Parathyroid adenoma (tissue), 2 donors: ENCODE data around the gene BTBD1.
"Not testable (repeated sequence)": the region's sequence is repeated elsewhere in the genome, so short reads cannot be mapped to it uniquely, and the experiment has no call there.

Experiments used
- H2AFZ ChIP-seq: fragments of 300-600 bp; sonication (generic); one replicate; pipeline ENCODE4 v1.7.0; 2017; ENCODE audit warnings: antibody characterized with exemption, mild to moderate bottlenecking
- H3K27ac ChIP-seq: fragments of 300-600 bp; sonication (generic); one replicate; pipeline ENCODE4 v1.7.0; 2017
- H3K27me3 ChIP-seq: fragments of 300-600 bp; sonication (generic); one replicate; pipeline ENCODE4 v1.7.0; 2017; ENCODE audit warnings: low read length; ENCODE audit not compliant: control insufficient read depth, insufficient read depth
- H3K36me3 ChIP-seq: fragments of 300-600 bp; sonication (generic); one replicate; pipeline ENCODE4 v1.7.0; 2017; ENCODE audit warnings: low read length; ENCODE audit not compliant: control insufficient read depth, insufficient read depth
- H3K4me1 ChIP-seq: fragments of 300-600 bp; sonication (generic); one replicate; pipeline ENCODE4 v1.7.0; 2017; ENCODE audit warnings: control low read depth
- H3K4me2 ChIP-seq: fragments of 300-600 bp; sonication (generic); one replicate; pipeline ENCODE4 v1.7.0; 2017; ENCODE audit warnings: low read length
- H3K4me3 ChIP-seq: fragments of 300-600 bp; sonication (generic); one replicate; pipeline ENCODE4 v1.7.0; 2017; ENCODE audit warnings: low read depth, low read length
- H3K79me2 ChIP-seq: fragments of 300-600 bp; sonication (generic); one replicate; pipeline ENCODE4 v1.7.0; 2017; ENCODE audit warnings: control low read depth
- H3K9ac ChIP-seq: fragments of 300-600 bp; sonication (generic); one replicate; pipeline ENCODE4 v1.7.0; 2017; ENCODE audit warnings: mild to moderate bottlenecking
- H3K9me3 ChIP-seq: fragments of 300-600 bp; sonication (generic); one replicate; pipeline ENCODE4 v1.7.0; 2017; ENCODE audit warnings: low read length; ENCODE audit not compliant: control insufficient read depth
- TF ChIP-seq, protein P1 (sequence below): fragments of 300-600 bp; sonication (generic); IDR thresholded peaks from one replicate; pipeline ENCODE4 v1.7.0; 2017; ENCODE audit warnings: antibody characterized with exemption, mild to moderate bottlenecking
- donor health status: primary hyperparathyroidism.

BTBD1 gene

DNA sequence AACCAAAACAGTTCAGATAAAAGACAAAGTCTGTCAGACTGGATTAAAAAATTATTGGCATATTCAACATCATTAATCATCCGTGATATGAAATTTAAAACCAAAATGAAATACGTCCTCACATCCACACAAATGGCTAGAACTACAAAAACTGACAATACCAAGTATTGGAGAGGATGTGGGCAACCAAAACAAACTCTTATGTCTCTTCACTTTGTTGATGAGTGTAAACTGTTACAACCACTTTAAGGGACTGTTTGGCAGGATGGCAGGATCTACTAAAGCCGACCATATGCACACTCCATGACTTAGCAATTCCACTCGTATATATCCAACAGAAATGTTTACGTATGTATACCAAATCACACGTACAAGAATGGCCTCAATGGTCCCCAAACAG is 30.8 kb downstream of the BTBD1 start:
- H3K27ac ChIP-seq = no peak overlapping the region
- no peaks in the 10 kb centered on the region for H3K9me3 ChIP-seq
- H3K27me3 ChIP-seq = no peaks in the 10 kb centered on the region
- H3K79me2 ChIP-seq = peaks cover 10% of the 10 kb centered on the region
- H3K4me1 ChIP-seq = no peaks in the 10 kb centered on the region
- H3K9ac ChIP-seq = no peak overlapping the region
- TF ChIP-seq, protein P1, sequence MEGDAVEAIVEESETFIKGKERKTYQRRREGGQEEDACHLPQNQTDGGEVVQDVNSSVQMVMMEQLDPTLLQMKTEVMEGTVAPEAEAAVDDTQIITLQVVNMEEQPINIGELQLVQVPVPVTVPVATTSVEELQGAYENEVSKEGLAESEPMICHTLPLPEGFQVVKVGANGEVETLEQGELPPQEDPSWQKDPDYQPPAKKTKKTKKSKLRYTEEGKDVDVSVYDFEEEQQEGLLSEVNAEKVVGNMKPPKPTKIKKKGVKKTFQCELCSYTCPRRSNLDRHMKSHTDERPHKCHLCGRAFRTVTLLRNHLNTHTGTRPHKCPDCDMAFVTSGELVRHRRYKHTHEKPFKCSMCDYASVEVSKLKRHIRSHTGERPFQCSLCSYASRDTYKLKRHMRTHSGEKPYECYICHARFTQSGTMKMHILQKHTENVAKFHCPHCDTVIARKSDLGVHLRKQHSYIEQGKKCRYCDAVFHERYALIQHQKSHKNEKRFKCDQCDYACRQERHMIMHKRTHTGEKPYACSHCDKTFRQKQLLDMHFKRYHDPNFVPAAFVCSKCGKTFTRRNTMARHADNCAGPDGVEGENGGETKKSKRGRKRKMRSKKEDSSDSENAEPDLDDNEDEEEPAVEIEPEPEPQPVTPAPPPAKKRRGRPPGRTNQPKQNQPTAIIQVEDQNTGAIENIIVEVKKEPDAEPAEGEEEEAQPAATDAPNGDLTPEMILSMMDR = no peak
- H2AFZ ChIP-seq = no peak overlapping the region
- no peak overlapping the region for H3K4me2 ChIP-seq
- no peaks in the 10 kb centered on the region for H3K36me3 ChIP-seq
- H3K4me3 ChIP-seq = no peak overlapping the region

DNA sequence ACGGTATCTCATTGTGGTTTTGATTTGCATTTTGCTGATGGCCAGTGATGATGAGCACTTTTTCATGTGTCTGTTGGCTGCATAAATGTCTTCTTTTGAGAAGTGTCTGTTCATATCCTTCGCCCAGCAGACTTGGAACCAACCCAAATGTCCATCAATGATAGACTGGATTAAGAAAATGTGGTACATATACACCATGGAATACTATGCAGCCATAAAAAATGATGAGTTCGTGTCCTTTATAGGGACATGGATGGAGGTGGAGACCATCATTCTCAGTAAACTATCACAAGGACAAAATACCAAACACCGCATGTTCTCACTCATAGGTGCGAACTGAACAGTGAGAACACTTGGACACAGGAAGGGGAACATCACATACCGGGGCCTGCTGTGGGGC is 35.8 kb downstream of the BTBD1 start:
- H3K4me2 ChIP-seq, H3K4me1 ChIP-seq, H3K36me3 ChIP-seq, H3K9ac ChIP-seq, H3K27ac ChIP-seq, H3K9me3 ChIP-seq, H3K4me3 ChIP-seq, H3K27me3 ChIP-seq, H2AFZ ChIP-seq: not testable (repeated sequence)
- H3K79me2 ChIP-seq = peaks cover 13% of the 10 kb centered on the region

DNA sequence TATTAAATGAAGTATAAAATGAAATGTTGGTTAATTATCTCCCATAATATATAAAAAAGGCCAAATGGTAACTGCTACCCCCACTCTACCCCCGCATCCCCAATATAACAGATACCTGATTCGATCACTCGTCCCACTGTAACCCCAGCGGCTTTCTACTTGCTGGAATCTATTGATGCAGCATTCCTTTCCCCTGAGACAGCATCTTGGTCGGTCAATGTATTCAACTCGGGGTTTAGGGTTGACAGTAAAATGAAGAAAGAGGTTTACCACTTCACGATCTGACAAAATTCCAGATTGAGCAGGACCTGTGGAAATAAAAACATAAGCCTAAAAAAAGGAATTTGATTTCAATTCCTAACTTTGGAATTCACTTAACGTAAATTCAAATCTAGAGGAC is 37.0 kb downstream of the BTBD1 start:
- TF ChIP-seq, protein P1 = no peak
- H3K9ac ChIP-seq = no peak overlapping the region
- no peaks in the 10 kb centered on the region for H3K27me3 ChIP-seq
- H2AFZ ChIP-seq = no peak overlapping the region
- H3K27ac ChIP-seq = no peak overlapping the region
- H3K36me3 ChIP-seq = no peaks in the 10 kb centered on the region
- H3K4me1 ChIP-seq = no peaks in the 10 kb centered on the region
- no peak overlapping the region for H3K4me2 ChIP-seq
- H3K9me3 ChIP-seq = no peaks in the 10 kb centered on the region
- H3K4me3 ChIP-seq = no peak overlapping the region
- H3K79me2 ChIP-seq = peaks cover 13% of the 10 kb centered on the region

DNA sequence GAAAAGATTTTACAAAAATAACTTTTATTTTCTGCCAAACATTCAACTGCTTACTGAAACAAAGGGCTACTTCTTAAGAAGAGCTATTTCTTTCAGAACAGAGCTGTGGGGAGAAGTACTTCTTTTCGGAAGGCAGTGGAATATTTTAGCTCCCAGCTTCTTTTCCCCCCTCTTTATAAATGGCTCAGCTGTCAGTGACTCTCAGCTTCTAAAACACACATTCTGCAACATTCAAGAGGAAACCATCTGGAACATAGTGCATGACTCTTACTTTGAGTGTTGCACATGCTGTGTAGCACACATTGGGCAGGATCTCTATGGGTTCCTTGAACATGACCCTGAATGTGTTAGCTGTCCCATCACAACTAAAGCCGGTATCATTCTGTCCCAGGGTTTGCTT is 48.6 kb downstream of the BTBD1 start:
- no peaks in the 10 kb centered on the region for H3K36me3 ChIP-seq
- no peaks in the 10 kb centered on the region for H3K79me2 ChIP-seq
- no peak overlapping the region for H2AFZ ChIP-seq
- no peaks in the 10 kb centered on the region for H3K27me3 ChIP-seq
- H3K4me2 ChIP-seq = no peak overlapping the region
- TF ChIP-seq, protein P1 = no peak
- no peaks in the 10 kb centered on the region for H3K9me3 ChIP-seq
- H3K4me3 ChIP-seq = no peak overlapping the region
- no peak overlapping the region for H3K27ac ChIP-seq
- H3K9ac ChIP-seq = no peak overlapping the region
- no peaks in the 10 kb centered on the region for H3K4me1 ChIP-seq

DNA sequence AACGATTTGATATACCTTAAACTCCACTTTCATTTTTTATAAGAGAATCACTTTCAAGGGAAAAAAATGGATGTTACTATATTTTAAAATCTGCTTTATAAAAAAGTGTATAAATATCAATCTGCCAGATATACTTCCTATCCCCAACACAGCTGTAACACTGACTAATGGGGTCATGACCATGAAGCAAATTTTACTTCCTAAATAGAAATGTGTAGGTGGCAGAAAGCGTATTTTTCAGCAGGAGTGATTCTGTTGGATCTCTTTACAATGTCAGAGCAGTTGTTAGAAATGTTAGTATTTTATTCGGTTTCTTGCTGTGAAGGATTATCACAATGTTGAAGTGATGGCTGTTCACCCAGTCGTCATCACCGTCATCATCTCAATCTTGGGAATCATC is 50.1 kb downstream of the BTBD1 start:
- Histone ChIP-seq H3K9ac (no peak overlapping the region), H3K27me3 (no peaks in the 10 kb centered on the region), H3K4me3 (no peak overlapping the region), H3K36me3 (no peaks in the 10 kb centered on the region), H3K27ac (no peak overlapping the region), H3K4me1 (peaks cover 5% of the 10 kb centered on the region), H3K9me3 (no peaks in the 10 kb centered on the region), H3K79me2 (peaks cover 2% of the 10 kb centered on the region), H3K4me2 (no peak overlapping the region), H2AFZ (no peak overlapping the region)
- TF ChIP-seq, protein P1 = no peak
